OCI-LY3 (cell line): Measurements from ENCODE around the gene TTYH3.

Experiments
- H2AFZ ChIP-seq: fragments of 200-600, 300-600 bp; shearing (Covaris generic); 2 replicates; pipeline ENCODE4 v1.6.0; 2014; ENCODE audit warnings: antibody characterized with exemption, low read depth, low read length
- H3K27ac ChIP-seq: fragments of 200-600, 300-600 bp; sonication (generic); 2 replicates; pipeline ENCODE4 v1.5.1; 2014; ENCODE audit warnings: mild to moderate bottlenecking, low read length, moderate library complexity, mixed read lengths
- H3K27me3 ChIP-seq: fragments of 200-600, 300-600 bp; sonication (generic); 2 replicates; pipeline ENCODE4 v1.6.1; 2014; ENCODE audit warnings: low read depth, low read length, mixed read lengths
- H3K36me3 ChIP-seq: fragments of 200-600, 300-600 bp; sonication (generic); replicated peaks from 2 replicates; pipeline ENCODE3; 2014; ENCODE audit warnings: low read depth, low read length, mixed read lengths
- H3K4me1 ChIP-seq: fragments of 300-600, 200-600 bp; sonication (generic); 2 replicates; pipeline ENCODE4 v1.6.1; 2014; ENCODE audit warnings: low read length, mixed read lengths
- H3K4me2 ChIP-seq: fragments of 200-600, 300-600 bp; sonication (generic); 2 replicates; pipeline ENCODE4 v1.6.1; 2014; ENCODE audit warnings: low read length, mixed read lengths
- H3K4me3 ChIP-seq: fragments of 300-600, 200-600 bp; sonication (generic); 2 replicates; pipeline ENCODE4 v1.5.1; 2014; ENCODE audit warnings: antibody characterized with exemption, mild to moderate bottlenecking, low read length, moderate library complexity
- H3K79me2 ChIP-seq: fragments of 300-600, 200-600 bp; shearing (Covaris generic); 2 replicates; pipeline ENCODE4 v1.6.1; 2014; ENCODE audit warnings: mild to moderate bottlenecking, low read length, mixed read lengths
- H3K9ac ChIP-seq: fragments of 300-600, 200-600 bp; shearing (Covaris generic); 2 replicates; pipeline ENCODE4 v1.6.0; 2014; ENCODE audit warnings: mild to moderate bottlenecking, low read length, moderate library complexity
- H3K9me3 ChIP-seq: fragments of 200-600, 300-600 bp; shearing (Covaris generic); 2 replicates; pipeline ENCODE4 v1.6.1; 2014; ENCODE audit warnings: low read length, mixed read lengths; ENCODE audit not compliant: insufficient read depth
- H4K20me1 ChIP-seq: fragments of 200-600, 300-600 bp; sonication (generic); 2 replicates; pipeline ENCODE4 v1.6.1; 2016; ENCODE audit warnings: low read length, mixed read lengths; ENCODE audit not compliant: insufficient read depth
- CTCF ChIP-seq: fragments of 200-600, 300-600 bp; sonication (generic); IDR thresholded peaks from 2 replicates; pipeline ENCODE4 v1.5.1; 2014; ENCODE audit warnings: antibody characterized with exemption, low read length, low read depth
- EZH2phosphoT487 ChIP-seq: fragments of 200-600 bp; shearing (Covaris generic); IDR thresholded peaks from 2 replicates; pipeline ENCODE4 v1.6.1; 2018; ENCODE audit warnings: antibody characterized with exemption, mixed run types, low read depth

TTYH3 gene

GRCh38 chr7:2701832-2702593, 70.2 kb downstream of the TTYH3 start:
- Histone ChIP-seq H3K27me3 (no peaks in the 10 kb centered on the region), H3K4me2 (no peak overlapping the region), H3K36me3 (no peaks in the 10 kb centered on the region), H3K27ac (no peak overlapping the region), H3K79me2 (no peaks in the 10 kb centered on the region), H3K4me3 (no peak overlapping the region), H3K4me1 (peaks cover 23% of the 10 kb centered on the region), H4K20me1 (no peaks in the 10 kb centered on the region), H3K9ac (no peak overlapping the region), H2AFZ (no peak overlapping the region), H3K9me3 (no peaks in the 10 kb centered on the region)
- TF ChIP-seq CTCF (no peak), EZH2phosphoT487 (no peak)

- peaks cover 23% of the 10 kb centered on the region for H3K4me1 ChIP-seq
- H3K27ac ChIP-seq = no peak overlapping the region
- no peak overlapping the region for H2AFZ ChIP-seq
- no peaks in the 10 kb centered on the region for H4K20me1 ChIP-seq
- H3K4me3 ChIP-seq = no peak overlapping the region
- H3K36me3 ChIP-seq = no peaks in the 10 kb centered on the region
- no peak overlapping the region for H3K4me2 ChIP-seq
- no peaks in the 10 kb centered on the region for H3K9me3 ChIP-seq
- no peak overlapping the region for H3K9ac ChIP-seq
- H3K27me3 ChIP-seq = no peaks in the 10 kb centered on the region
- no peaks in the 10 kb centered on the region for H3K79me2 ChIP-seq
- no peak for TF ChIP-seq CTCF
- TF ChIP-seq EZH2phosphoT487 = no peak
Observed at GRCh38 chr7:2702594-2702957, 70.8 kb downstream of the TTYH3 start.

- Histone ChIP-seq H3K4me1 (peaks cover 15% of the 10 kb centered on the region), H3K27me3 (no peaks in the 10 kb centered on the region), H3K4me3 (no peak overlapping the region), H3K79me2 (no peaks in the 10 kb centered on the region), H2AFZ (no peak overlapping the region), H3K9ac (no peak overlapping the region), H3K9me3 (no peaks in the 10 kb centered on the region), H3K36me3 (no peaks in the 10 kb centered on the region), H4K20me1 (no peaks in the 10 kb centered on the region), H3K27ac (no peak overlapping the region), H3K4me2 (no peak overlapping the region)
- TF ChIP-seq EZH2phosphoT487 = no peak
- no peak for TF ChIP-seq CTCF
Observed at GRCh38 chr7:2705371-2706096, 73.7 kb downstream of the TTYH3 start.

GRCh38 chr7:2706685-2707126, 74.9 kb downstream of the TTYH3 start:
- Histone ChIP-seq H3K79me2 (no peaks in the 10 kb centered on the region), H3K27ac (no peak overlapping the region), H3K27me3 (no peaks in the 10 kb centered on the region), H3K4me2 (no peak overlapping the region), H3K4me1 (peaks cover 25% of the 10 kb centered on the region), H4K20me1 (no peaks in the 10 kb centered on the region), H2AFZ (no peak overlapping the region), H3K9me3 (no peaks in the 10 kb centered on the region), H3K36me3 (no peaks in the 10 kb centered on the region), H3K9ac (no peak overlapping the region), H3K4me3 (no peak overlapping the region)
- no peak for TF ChIP-seq CTCF
- TF ChIP-seq EZH2phosphoT487 = no peak
